ENCODE data around the gene CIAO3.

DNA sequence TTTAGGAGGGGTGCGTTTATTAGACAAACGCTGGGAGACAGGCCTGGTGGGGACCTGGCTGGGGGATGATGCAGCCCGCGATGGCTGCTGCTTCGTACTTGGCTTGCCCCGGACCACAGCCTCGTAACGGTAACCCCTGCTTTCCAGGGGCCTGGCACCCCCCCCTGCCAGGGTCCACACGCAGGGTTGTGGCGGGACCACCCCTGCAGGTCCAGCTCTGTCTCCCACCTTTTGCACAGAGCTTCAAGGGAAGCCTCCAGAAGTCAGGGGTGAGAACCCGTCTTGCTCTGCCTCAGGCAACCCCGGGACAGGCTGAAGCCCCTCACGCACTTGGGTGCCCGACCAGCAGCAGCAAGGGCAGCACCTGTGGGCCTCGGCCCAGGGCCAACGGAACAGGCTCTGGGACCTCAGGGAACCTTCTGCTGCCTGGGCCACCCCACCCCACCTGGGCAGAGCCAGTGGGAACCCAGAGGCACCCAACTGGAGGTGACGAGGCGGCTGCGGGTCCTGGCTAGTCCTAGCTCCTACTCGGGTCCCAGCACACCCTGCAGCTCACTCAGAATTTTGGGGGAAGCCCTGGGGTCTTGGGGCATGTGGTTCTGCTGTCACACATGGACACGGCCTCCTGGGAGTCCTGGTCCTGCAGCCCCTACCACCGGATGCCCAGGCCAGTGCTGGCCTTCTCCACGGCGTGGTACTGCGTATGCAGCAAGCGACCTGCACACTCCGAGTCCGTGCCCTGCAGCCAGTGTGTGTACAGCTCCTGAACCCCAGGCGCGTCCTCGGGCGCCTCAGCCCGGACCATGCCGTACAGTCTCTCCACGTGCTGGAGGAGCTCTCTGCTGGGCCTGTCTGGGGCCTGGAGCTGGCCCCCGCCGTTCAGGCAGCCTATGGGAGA lies 10.8 kb downstream of the CIAO3 start:
- TF ChIP-seq, protein P1, sequence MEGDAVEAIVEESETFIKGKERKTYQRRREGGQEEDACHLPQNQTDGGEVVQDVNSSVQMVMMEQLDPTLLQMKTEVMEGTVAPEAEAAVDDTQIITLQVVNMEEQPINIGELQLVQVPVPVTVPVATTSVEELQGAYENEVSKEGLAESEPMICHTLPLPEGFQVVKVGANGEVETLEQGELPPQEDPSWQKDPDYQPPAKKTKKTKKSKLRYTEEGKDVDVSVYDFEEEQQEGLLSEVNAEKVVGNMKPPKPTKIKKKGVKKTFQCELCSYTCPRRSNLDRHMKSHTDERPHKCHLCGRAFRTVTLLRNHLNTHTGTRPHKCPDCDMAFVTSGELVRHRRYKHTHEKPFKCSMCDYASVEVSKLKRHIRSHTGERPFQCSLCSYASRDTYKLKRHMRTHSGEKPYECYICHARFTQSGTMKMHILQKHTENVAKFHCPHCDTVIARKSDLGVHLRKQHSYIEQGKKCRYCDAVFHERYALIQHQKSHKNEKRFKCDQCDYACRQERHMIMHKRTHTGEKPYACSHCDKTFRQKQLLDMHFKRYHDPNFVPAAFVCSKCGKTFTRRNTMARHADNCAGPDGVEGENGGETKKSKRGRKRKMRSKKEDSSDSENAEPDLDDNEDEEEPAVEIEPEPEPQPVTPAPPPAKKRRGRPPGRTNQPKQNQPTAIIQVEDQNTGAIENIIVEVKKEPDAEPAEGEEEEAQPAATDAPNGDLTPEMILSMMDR (IDR thresholded peaks at IDR 0.05), result no peak
- no peak for TF ChIP-seq RELA (CRISPR knock-in tag; IDR thresholded peaks at IDR 0.05; ENCODE audit: borderline replicate concordance)
- TF ChIP-seq, protein P2, sequence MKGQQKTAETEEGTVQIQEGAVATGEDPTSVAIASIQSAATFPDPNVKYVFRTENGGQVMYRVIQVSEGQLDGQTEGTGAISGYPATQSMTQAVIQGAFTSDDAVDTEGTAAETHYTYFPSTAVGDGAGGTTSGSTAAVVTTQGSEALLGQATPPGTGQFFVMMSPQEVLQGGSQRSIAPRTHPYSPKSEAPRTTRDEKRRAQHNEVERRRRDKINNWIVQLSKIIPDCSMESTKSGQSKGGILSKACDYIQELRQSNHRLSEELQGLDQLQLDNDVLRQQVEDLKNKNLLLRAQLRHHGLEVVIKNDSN (CRISPR knock-in tag; IDR thresholded peaks at IDR 0.05), result no peak
- TF ChIP-seq ETV6 (CRISPR knock-in tag; IDR thresholded peaks at IDR 0.05), result no peak
